HepG2 (cell line): ENCODE data around the gene ESF1. TPM values are rescaled to one million over a fixed set of nuclear protein-coding genes. Genes with fewer than 3 reads are reported as not detected.

ENCODE experiments used
- BRD4 ChIP-seq: sonication (generic); formaldehyde crosslinking; IDR thresholded peaks from 2 replicates; pipeline ENCODE4 v1.4.0; 2020; ENCODE audit warnings: missing genetic modification reagents
- CBX1 ChIP-seq: IDR thresholded peaks from one replicate; pipeline ENCODE4 v1.6.1; 2016; ENCODE audit warnings: antibody characterized with exemption, low read depth
- CREBL2 ChIP-seq: sonication (generic); formaldehyde crosslinking; IDR thresholded peaks from 2 replicates; pipeline ENCODE4 v1.8.1; 2023; ENCODE audit warnings: missing genetic modification reagents, mild to moderate bottlenecking, borderline replicate concordance
- DR1 ChIP-seq: sonication (generic); formaldehyde crosslinking; IDR thresholded peaks from 2 replicates; pipeline ENCODE4 v1.8.0; 2021; ENCODE audit warnings: mild to moderate bottlenecking, missing genetic modification reagents, inconsistent platforms
- ELK4 ChIP-seq: sonication (generic); formaldehyde crosslinking; IDR thresholded peaks from 2 replicates; pipeline ENCODE4 v1.9.0; 2021; ENCODE audit warnings: missing genetic modification reagents, borderline replicate concordance
- FOXJ3 ChIP-seq: sonication (generic); formaldehyde crosslinking; IDR thresholded peaks from 2 replicates; pipeline ENCODE4 v1.4.0; 2020; ENCODE audit warnings: missing genetic modification reagents, mild to moderate bottlenecking, borderline replicate concordance
- GABPA ChIP-seq, 2 experiments: IDR thresholded peaks; 2 replicates each; pipeline ENCODE4 v1.6.1; 2011 to 2016; ENCODE audit warnings: low read depth in 2 of 2, low read length in 1 of 2, missing biosample characterization in 1 of 2, missing genetic modification characterization in 1 of 2
- KMT2B ChIP-seq: IDR thresholded peaks from 2 replicates; pipeline ENCODE4 v1.6.1; 2016; ENCODE audit warnings: missing genetic modification reagents, missing compliant biosample characterization
- NFKB2 ChIP-seq: sonication (generic); formaldehyde crosslinking; IDR thresholded peaks from 2 replicates; pipeline ENCODE4 v1.4.0; 2020; ENCODE audit warnings: missing genetic modification reagents, borderline replicate concordance
- POLR2A ChIP-seq, 2 experiments: IDR thresholded peaks; 2 replicates each; pipeline ENCODE4 v1.6.1; 2011; ENCODE audit warnings: low read depth in 2 of 2, low read length in 2 of 2, mild to moderate bottlenecking in 1 of 2, moderate library complexity in 1 of 2; ENCODE audit not compliant: insufficient read depth in 1 of 2
- REST ChIP-seq, 2 experiments: IDR thresholded peaks; 2 replicates each; pipeline ENCODE4 v1.6.1; 2011 to 2012; ENCODE audit warnings: low read length in 2 of 2, borderline replicate concordance in 1 of 2, low read depth in 1 of 2, mild to moderate bottlenecking in 1 of 2, moderate library complexity in 1 of 2
- SRSF9 ChIP-seq: fragments of 200-400 bp; formaldehyde crosslinking; IDR thresholded peaks from 2 replicates; pipeline ENCODE4 v1.6.1; 2018; ENCODE audit warnings: borderline replicate concordance, mild to moderate bottlenecking, low read depth, low read length; ENCODE audit not compliant: insufficient read depth, poor library complexity, severe bottlenecking
- ZHX2 ChIP-seq, 2 experiments: sonication (generic) in 1 of 2; formaldehyde crosslinking in 1 of 2; IDR thresholded peaks; 2 replicates each; pipeline versions ENCODE4 v1.6.1 to v1.9.0; 2014 to 2022; ENCODE audit warnings: antibody characterized with exemption in 1 of 2, borderline replicate concordance in 1 of 2, inconsistent platforms in 1 of 2, low read depth in 1 of 2, missing genetic modification reagents in 1 of 2
- ZNF230 ChIP-seq: sonication (generic); formaldehyde crosslinking; IDR thresholded peaks from 2 replicates; pipeline ENCODE4 v1.4.0; 2020; ENCODE audit warnings: mild to moderate bottlenecking, missing genetic modification reagents
- polyA plus RNA-seq, 8 experiments: library from polyadenylated mRNA; depleted of rRNA in 3 of 8; stranded (reverse) in 7 of 8; unstranded in 1 of 8; fragments of >200 nt; fragmentation: Illumina TruSeq in 4 of 8; extraction: Trizol in 4 of 8; gene quantifications; 2 replicates each; pipeline versions ENCODE4 v1.2.1 to v1.2.3, GENCODE V29; 2011 to 2016; ENCODE audit warnings: low read depth in 4 of 8, missing spikeins in 1 of 8, mixed read lengths in 1 of 8; ENCODE audit not compliant: insufficient read depth in 1 of 8
- total RNA-seq, 5 experiments: library from RNA; depleted of rRNA; stranded (reverse); fragments of >200 nt; fragmentation: Illumina TruSeq; extraction: Trizol; gene quantifications; 2 replicates each; pipeline ENCODE4 v1.2.3, GENCODE V29; 2016; ENCODE audit warnings: low read depth in 1 of 5
- TF ChIP-seq, protein P1 (sequence below): IDR thresholded peaks from 2 replicates; pipeline ENCODE4 v1.6.1; 2016; ENCODE audit warnings: mild to moderate bottlenecking, missing biosample characterization, missing genetic modification reagents

ESF1 gene
- total and polyA plus RNA-seq, 2 of the 13 experiments (the other 11 are each of a cell fraction or from before 2014, with no cell fraction given), result 7.3 to 66.9 TPM

DNA sequence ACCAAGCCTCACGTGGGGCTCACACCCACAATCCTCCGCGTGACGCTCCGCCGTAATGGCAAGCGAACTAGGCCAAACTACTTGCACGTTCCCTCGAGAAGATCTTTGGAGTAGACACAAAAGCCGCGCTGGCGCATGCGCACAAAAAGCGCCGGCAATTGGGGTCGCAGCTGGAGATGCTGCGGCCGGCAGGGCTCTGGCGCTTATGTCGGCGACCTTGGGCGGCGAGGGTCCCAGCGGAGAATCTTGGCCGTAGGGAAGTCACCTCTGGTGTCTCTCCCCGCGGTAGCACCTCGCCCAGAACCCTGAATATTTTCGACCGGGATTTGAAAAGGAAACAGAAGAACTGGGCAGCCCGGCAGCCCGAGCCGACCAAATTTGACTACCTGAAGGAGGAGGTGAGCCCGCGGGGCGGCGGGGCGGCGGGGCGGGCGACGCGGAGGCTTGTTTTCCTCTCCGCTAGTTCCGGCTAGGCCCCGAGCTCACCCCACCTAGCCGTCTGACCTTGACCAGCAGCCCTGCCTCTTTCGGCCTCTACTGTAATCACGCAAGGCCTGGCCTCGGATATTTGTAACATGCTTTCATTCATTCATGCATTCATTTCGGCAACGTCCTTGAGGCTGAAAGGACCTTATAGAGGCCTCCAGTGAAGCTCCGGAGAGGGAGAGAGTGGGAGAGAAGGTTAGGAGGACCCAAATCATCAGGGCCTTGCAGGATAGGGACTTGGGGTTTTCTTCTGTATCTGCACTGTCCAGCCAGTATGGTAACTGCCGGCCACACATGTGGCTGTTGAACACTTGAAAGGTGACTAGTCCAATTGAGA, at the start of gene ESF1, which contains the start of gene NDUFAF5 (continued):
- TF ChIP-seq REST (IDR thresholded peaks at IDR 0.05; ENCODE audit: borderline replicate concordance in 1 of 2, low read depth in 1 of 2, low read length in 2 of 2) (peak in 1 of 2 experiments; percentile 84; a peak in 2 of 4 replicates), ZNF230 (peak; percentile 96), CREBL2 (peak; percentile 67; the same call in 1 of the 2 replicates), DR1 (peak; percentile 86; the same call in 1 of the 2 replicates), SRSF9 (no peak), KMT2B (CRISPR knock-in tag) (peak; percentile 100), FOXJ3 (CRISPR knock-in tag) (peak; percentile 90; the same call in 1 of the 2 replicates), BRD4 (CRISPR knock-in tag) (peak; percentile 98; the same call in 1 of the 2 replicates), CBX1 (peak; percentile 97), ELK4 (CRISPR knock-in tag) (no peak; the same call in 1 of the 2 replicates), NFKB2 (CRISPR knock-in tag) (peak; percentile 99), GABPA (IDR thresholded peaks at IDR 0.05; ENCODE audit: low read depth, low read length) (no peak), GABPA (CRISPR knock-in tag; IDR thresholded peaks at IDR 0.05; ENCODE audit: low read depth) (peak; percentile 78), POLR2A (IDR thresholded peaks at IDR 0.05; ENCODE audit: insufficient read depth in 1 of 2, low read depth in 2 of 2, low read length in 2 of 2) (peak; percentile 40 to 87; a peak in 3 of 4 replicates), ZHX2 (IDR thresholded peaks at IDR 0.05; ENCODE audit: low read depth) (peak; percentile 89), ZHX2 (CRISPR knock-in tag; IDR thresholded peaks at IDR 0.05; ENCODE audit: borderline replicate concordance) (peak; percentile 98)
- TF ChIP-seq, protein P1, sequence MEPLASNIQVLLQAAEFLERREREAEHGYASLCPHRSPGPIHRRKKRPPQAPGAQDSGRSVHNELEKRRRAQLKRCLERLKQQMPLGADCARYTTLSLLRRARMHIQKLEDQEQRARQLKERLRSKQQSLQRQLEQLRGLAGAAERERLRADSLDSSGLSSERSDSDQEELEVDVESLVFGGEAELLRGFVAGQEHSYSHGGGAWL (CRISPR knock-in tag), result peak; percentile 97
